ENCODE measurements around the gene ECEL1. TPM values are rescaled to one million over a fixed set of nuclear protein-coding genes. Genes with fewer than 3 reads are reported as not detected.
"Not testable (repeated sequence)": the region's sequence is repeated elsewhere in the genome, so short reads cannot be mapped to it uniquely, and the experiment has no call there.

Gene ECEL1
- total and polyA plus RNA-seq, 3 experiments from 2014 or later: not detected

DNA sequence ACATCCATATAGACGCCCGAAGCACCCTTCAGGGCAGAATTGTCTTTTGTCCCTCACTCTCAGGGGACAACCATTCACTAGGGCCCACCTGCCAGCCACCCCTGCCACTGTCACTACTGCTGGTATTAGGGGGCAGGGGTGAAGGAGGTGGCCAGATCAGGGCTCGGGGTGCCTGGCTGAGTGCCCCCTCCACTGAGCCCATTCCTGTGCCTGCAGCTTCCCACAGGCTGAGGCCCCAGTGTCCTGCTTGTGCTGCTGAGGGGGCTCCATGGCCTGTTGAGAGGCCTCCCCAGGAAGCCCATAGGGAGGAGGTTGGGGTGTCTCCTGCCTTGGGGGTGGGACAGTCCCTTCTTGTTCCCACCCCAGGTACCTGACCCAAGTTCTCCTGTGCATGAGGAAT is 36.0 kb downstream of the ECEL1 start:
- H3K27ac ChIP-seq (ENCODE audit: low read depth, low read length); DNase-seq; H3K9me3 ChIP-seq (ENCODE audit: low read length); H3K4me3 ChIP-seq (ENCODE audit: low read length); CTCF ChIA-PET; H3K4me3 Mint-ChIP-seq; H3K4me1 Mint-ChIP-seq; H3K36me3 ChIP-seq (ENCODE audit: insufficient read depth, low read length); H3K4me1 ChIP-seq (ENCODE audit: insufficient read depth, low read length); H3K36me3 Mint-ChIP-seq; H3K9me3 Mint-ChIP-seq; H3K27ac Mint-ChIP-seq; H3K27me3 ChIP-seq (ENCODE audit: insufficient read depth, low read length, poor library complexity, severe bottlenecking); POLR2A ChIA-PET: not testable (repeated sequence)
- H3K27me3 Mint-ChIP-seq: peaks cover 12% of the 10 kb centered on the region in 2 donors

DNA sequence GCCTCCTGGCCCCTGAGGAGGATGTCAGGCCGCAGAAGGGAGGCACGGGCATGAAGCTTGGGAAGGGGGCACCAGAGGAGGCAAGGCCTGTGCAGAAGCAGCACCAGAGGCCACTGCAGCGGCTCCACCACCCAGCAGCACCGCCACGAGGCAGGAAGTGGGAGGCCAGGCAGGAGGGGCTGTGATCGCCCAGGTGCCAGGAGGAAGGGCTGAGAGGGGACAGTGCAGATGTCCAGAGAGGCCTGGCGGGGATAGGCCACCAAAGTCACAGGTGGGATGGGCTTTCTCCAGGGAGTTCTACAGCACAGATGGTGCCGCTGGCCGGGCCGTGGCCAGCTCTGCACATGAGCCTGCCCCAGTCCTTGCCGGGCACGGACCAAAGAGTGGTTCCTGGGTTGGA is 37.7 kb downstream of the ECEL1 start:
- H3K9me3 Mint-ChIP-seq: no peaks in the 10 kb centered on the region
- peaks cover 6 to 12% of the 10 kb centered on the region in 2 donors for H3K27me3 Mint-ChIP-seq
- H3K4me1 ChIP-seq (ENCODE audit: insufficient read depth, low read length): no peaks in the 10 kb centered on the region
- H3K27ac ChIP-seq (ENCODE audit: low read depth, low read length): no peak overlapping the region
- no peaks in the 10 kb centered on the region for H3K36me3 Mint-ChIP-seq
- H3K9me3 ChIP-seq (ENCODE audit: low read length): no peaks in the 10 kb centered on the region
- no peak overlapping the region for H3K4me3 ChIP-seq (ENCODE audit: low read length)
- H3K27ac Mint-ChIP-seq: no peak overlapping the region
- H3K4me3 Mint-ChIP-seq: no peak overlapping the region
- ChIA-PET CTCF (no interaction called here), POLR2A (no interaction called here)
- H3K36me3 ChIP-seq (ENCODE audit: insufficient read depth, low read length): no peaks in the 10 kb centered on the region
- no peak for DNase-seq
- H3K4me1 Mint-ChIP-seq: no peaks in the 10 kb centered on the region
- no peaks in the 10 kb centered on the region for H3K27me3 ChIP-seq (ENCODE audit: insufficient read depth, low read length, poor library complexity, severe bottlenecking)

DNA sequence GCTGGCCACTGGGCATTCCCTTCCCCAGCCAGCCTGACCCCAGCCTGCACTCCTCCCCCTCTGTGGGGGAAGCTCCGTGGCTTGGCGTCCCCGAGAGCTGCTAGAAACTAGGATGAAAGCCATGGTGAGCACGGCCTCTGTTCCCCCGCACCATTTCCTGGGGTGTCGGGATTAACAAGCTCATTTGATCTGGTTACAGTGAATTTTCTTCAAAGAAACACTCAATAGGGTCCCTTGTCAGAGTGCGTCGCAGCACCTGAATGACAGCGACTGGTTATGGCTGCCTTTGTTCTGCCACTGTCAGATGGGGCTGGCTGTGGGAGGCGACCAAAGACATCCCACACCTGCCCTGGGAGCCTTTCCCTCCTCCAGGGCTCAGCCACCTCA is 39.3 kb downstream of the ECEL1 start:
- Histone ChIP-seq H3K27ac (ENCODE audit: low read depth, low read length) (no peak overlapping the region), H3K36me3 (ENCODE audit: insufficient read depth, low read length) (no peaks in the 10 kb centered on the region), H3K9me3 (ENCODE audit: low read length) (no peaks in the 10 kb centered on the region), H3K4me3 (ENCODE audit: low read length) (no peak overlapping the region), H3K4me1 (ENCODE audit: insufficient read depth, low read length) (no peaks in the 10 kb centered on the region), H3K27me3 (ENCODE audit: insufficient read depth, low read length, poor library complexity, severe bottlenecking) (no peaks in the 10 kb centered on the region)
- Mint-ChIP-seq H3K36me3 (no peaks in the 10 kb centered on the region), H3K27me3 (peaks cover 0 to 7% of the 10 kb centered on the region in 2 donors), H3K9me3 (no peaks in the 10 kb centered on the region), H3K27ac (no peak overlapping the region), H3K4me1 (no peaks in the 10 kb centered on the region), H3K4me3 (no peak overlapping the region)
- CTCF ChIA-PET: no interaction called here
- POLR2A ChIA-PET: no interaction called here
- peak in 1 of 5 donors; percentile 10 for DNase-seq

DNA sequence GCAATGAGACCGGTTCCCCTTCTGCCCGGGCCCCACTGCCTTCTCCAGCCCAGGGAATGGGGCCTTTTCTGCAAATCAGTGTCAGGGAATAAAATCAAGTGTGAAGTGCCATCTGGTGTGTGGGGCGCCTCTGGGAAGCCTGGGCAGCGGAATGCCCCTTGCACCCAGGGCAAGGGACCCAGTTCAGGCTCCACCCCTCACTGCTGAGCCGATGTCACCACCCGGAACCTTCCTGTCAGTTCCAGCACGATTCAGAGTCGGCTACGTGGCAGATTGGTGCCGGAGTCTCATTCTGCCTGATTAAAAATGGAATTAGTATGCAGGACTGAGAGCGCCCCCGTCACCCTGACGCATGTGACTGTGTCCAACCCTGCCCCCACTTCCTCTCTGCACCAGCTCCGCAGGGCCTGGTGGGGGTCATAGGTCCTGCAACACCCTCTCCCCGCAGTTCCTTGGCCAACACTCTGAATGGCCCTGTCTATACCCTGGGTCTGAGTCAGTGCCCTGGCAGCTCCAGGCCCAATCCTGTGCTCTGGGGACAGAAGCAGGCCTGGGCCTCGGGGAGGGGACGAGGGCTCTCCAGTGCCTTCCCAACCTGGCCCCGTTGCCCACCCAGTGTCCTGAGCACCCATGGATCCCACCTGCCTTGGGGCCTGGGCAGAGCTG is 39.9 kb downstream of the ECEL1 start:
- no peak overlapping the region for H3K4me3 ChIP-seq (ENCODE audit: low read length)
- no peak for DNase-seq
- no peaks in the 10 kb centered on the region for H3K36me3 ChIP-seq (ENCODE audit: insufficient read depth, low read length)
- H3K27ac ChIP-seq (ENCODE audit: low read depth, low read length): no peak overlapping the region
- Mint-ChIP-seq H3K4me3 (no peak overlapping the region), H3K36me3 (no peaks in the 10 kb centered on the region), H3K27me3 (peaks cover 0 to 7% of the 10 kb centered on the region in 2 donors), H3K4me1 (no peaks in the 10 kb centered on the region), H3K27ac (no peak overlapping the region), H3K9me3 (no peaks in the 10 kb centered on the region)
- H3K4me1 ChIP-seq (ENCODE audit: insufficient read depth, low read length): no peaks in the 10 kb centered on the region
- ChIA-PET POLR2A (no interaction called here), CTCF (interaction anchor here (1.2 kb wide), 2 partner anchors 547 to 572 kb away, joined by 3 read pairs; no protein-coding TSS in a partner anchor)
- H3K9me3 ChIP-seq (ENCODE audit: low read length): no peaks in the 10 kb centered on the region
- no peaks in the 10 kb centered on the region for H3K27me3 ChIP-seq (ENCODE audit: insufficient read depth, low read length, poor library complexity, severe bottlenecking)

GRCh38 chr2:232447091-232447620 is 40.5 kb downstream of the ECEL1 start:
- no peak overlapping the region for H3K27ac ChIP-seq (ENCODE audit: low read depth, low read length)
- H3K4me3 ChIP-seq (ENCODE audit: low read length): no peak overlapping the region
- Mint-ChIP-seq H3K36me3 (no peaks in the 10 kb centered on the region), H3K4me1 (no peaks in the 10 kb centered on the region), H3K4me3 (no peak overlapping the region), H3K27ac (peak overlapping the region in 1 of 8 donors; percentile 33), H3K9me3 (no peaks in the 10 kb centered on the region), H3K27me3 (peaks cover 0 to 4% of the 10 kb centered on the region in 2 donors)
- H3K4me1 ChIP-seq (ENCODE audit: insufficient read depth, low read length): no peaks in the 10 kb centered on the region
- no peak for DNase-seq
- ChIA-PET POLR2A (no interaction called here), CTCF (interaction anchor here (1.2 kb wide), 2 partner anchors 546 to 571 kb away, joined by 3 read pairs; no protein-coding TSS in a partner anchor)
- no peaks in the 10 kb centered on the region for H3K9me3 ChIP-seq (ENCODE audit: low read length)
- H3K27me3 ChIP-seq (ENCODE audit: insufficient read depth, low read length, poor library complexity, severe bottlenecking): no peaks in the 10 kb centered on the region
- no peaks in the 10 kb centered on the region for H3K36me3 ChIP-seq (ENCODE audit: insufficient read depth, low read length)

DNA sequence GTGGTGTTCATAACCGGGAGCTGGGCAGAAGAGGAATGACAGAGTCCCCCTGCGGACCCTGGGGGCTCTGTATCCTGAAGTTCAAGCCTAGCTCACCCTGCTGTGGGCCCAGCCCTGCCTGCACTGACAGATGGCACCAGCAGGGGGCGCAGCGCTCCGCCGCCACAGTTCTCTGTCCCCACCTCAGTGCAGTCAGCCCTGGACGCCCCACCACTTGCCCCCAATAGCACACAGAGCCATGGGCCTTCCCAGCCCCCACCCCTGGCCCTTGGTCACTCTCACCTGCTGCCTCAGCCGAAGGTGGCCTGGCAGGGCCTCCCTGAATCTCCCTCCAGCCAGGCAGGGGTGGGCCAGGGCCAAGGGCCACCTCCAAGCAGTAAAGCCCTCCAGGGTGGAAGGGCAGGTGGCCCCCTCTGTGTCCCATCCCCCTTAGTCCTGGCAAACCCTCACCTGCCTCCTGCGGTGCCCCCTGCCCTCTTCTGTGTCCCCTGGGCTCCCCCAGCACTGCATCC is 41.3 kb downstream of the ECEL1 start:
- H3K4me3 ChIP-seq (ENCODE audit: low read length); H3K9me3 Mint-ChIP-seq; H3K4me3 Mint-ChIP-seq; H3K27ac Mint-ChIP-seq; H3K4me1 Mint-ChIP-seq; H3K27me3 Mint-ChIP-seq; H3K27ac ChIP-seq (ENCODE audit: low read depth, low read length); H3K9me3 ChIP-seq (ENCODE audit: low read length); DNase-seq; H3K36me3 Mint-ChIP-seq; POLR2A ChIA-PET; H3K36me3 ChIP-seq (ENCODE audit: insufficient read depth, low read length); H3K27me3 ChIP-seq (ENCODE audit: insufficient read depth, low read length, poor library complexity, severe bottlenecking); H3K4me1 ChIP-seq (ENCODE audit: insufficient read depth, low read length): not testable (repeated sequence)
- CTCF ChIA-PET: interaction anchor here (1.2 kb wide), 1 partner anchor 570 kb away, joined by 3 read pairs; no protein-coding TSS in a partner anchor

- H3K36me3 Mint-ChIP-seq: not testable (repeated sequence)
Measured at GRCh38 chr2:232445149-232445885, 42.3 kb downstream of the ECEL1 start.

More at GRCh38 chr2:232445149-232445885, 42.3 kb downstream of the ECEL1 start:
- H3K27ac ChIP-seq (ENCODE audit: low read depth, low read length); H3K4me1 ChIP-seq (ENCODE audit: insufficient read depth, low read length); DNase-seq; POLR2A ChIA-PET; H3K4me3 Mint-ChIP-seq; H3K9me3 Mint-ChIP-seq; H3K27ac Mint-ChIP-seq; H3K36me3 ChIP-seq (ENCODE audit: insufficient read depth, low read length); H3K27me3 ChIP-seq (ENCODE audit: insufficient read depth, low read length, poor library complexity, severe bottlenecking); H3K9me3 ChIP-seq (ENCODE audit: low read length); H3K4me3 ChIP-seq (ENCODE audit: low read length); H3K4me1 Mint-ChIP-seq; H3K27me3 Mint-ChIP-seq: not testable (repeated sequence)
- CTCF ChIA-PET: interaction anchor here (1.5 to 1.6 kb wide), 3 partner anchors 10 to 546 kb away, joined by 4 to 6 read pairs (median 4); no protein-coding TSS in a partner anchor

Data from CD8-positive, alpha-beta memory T cell (primary cell).